ENCODE results near the gene NAT8L.

DNA sequence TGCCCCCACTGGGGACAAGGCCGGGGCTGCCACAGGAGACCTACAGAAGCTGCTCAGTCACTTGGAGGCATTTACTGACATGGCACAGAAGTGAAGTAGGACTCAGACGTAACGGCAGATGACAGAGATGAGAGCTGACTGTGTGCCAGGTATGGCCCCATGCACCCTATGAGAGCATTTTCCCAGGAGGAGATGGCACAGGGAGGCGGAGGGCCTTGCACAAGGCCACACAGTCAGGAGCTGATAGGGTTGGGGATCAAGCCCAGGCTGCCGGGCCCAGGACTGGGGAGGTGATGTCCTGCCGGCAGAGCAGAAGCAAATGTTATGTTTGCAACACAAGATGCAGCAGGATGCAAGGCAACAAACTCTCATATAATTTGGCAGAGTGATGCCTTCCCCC lies 34.1 kb downstream of the NAT8L start:
- TF ChIP-seq POLR2A (IDR thresholded peaks at IDR 0.05; ENCODE audit: low read depth, low read length) (no peak), POLR2AphosphoS5 (IDR thresholded peaks at IDR 0.05; ENCODE audit: low read depth, low read length) (no peak), TAF1 (IDR thresholded peaks at IDR 0.05; ENCODE audit: borderline replicate concordance, low read depth, low read length) (no peak)
